GM12801 (cell line): ENCODE measurements around the gene MEIS3.

Experiments used
- TF ChIP-seq, protein P1 (sequence below): IDR thresholded peaks from one replicate; pipeline ENCODE4 v1.5.1; 2011; ENCODE audit warnings: control low read depth; ENCODE audit not compliant: insufficient read length; ENCODE audit errors: extremely low read depth

MEIS3 gene

DNA sequence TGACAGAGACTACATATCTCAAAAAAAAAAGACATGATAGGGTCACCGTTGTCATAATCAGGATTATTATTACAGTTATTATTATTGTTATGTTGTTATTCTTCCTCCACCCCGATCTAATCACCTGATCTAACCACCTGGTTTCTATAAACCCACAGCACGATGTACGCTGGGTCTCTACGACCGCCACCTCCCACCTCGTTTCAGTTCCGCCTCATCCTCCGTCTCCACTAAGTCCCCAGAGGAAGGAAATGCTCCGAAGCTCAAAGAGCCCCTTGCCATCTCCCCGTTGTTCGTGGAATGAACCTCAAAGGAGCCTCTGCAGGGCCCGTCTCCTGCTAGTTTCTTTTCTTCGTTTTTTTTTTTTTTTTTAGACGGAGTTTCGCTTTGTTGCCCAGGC lies 15.9 kb upstream of the MEIS3 start:
- TF ChIP-seq, protein P1, sequence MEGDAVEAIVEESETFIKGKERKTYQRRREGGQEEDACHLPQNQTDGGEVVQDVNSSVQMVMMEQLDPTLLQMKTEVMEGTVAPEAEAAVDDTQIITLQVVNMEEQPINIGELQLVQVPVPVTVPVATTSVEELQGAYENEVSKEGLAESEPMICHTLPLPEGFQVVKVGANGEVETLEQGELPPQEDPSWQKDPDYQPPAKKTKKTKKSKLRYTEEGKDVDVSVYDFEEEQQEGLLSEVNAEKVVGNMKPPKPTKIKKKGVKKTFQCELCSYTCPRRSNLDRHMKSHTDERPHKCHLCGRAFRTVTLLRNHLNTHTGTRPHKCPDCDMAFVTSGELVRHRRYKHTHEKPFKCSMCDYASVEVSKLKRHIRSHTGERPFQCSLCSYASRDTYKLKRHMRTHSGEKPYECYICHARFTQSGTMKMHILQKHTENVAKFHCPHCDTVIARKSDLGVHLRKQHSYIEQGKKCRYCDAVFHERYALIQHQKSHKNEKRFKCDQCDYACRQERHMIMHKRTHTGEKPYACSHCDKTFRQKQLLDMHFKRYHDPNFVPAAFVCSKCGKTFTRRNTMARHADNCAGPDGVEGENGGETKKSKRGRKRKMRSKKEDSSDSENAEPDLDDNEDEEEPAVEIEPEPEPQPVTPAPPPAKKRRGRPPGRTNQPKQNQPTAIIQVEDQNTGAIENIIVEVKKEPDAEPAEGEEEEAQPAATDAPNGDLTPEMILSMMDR, result no peak

DNA sequence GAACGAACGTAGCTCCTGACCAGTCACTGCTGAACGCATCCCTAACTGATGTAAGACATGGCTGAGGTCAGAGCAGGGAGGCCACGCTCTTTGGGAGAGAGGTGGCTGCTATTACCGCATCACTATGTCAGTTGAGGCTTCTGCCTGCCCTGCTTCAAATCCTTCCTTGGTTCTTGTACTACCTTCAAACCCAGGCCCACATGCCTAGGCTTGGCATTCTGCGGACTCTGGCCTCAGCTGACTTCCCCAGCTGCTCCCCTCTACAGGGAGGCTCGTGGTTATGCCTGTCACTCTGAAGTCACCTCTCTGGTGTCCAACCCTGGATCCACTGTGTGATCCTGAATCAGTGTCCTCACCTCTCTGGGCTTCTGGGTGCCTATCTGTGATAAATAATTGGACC lies 14.8 kb upstream of the MEIS3 start:
- TF ChIP-seq, protein P1, result no peak

GRCh38 chr19:47433121-47433520 lies 13.8 kb upstream of the MEIS3 start:
- TF ChIP-seq, protein P1, result no peak

- TF ChIP-seq, protein P1, result no peak
These were observed 13.2 kb upstream of the MEIS3 start for GRCh38 chr19:47432499-47432898.

DNA sequence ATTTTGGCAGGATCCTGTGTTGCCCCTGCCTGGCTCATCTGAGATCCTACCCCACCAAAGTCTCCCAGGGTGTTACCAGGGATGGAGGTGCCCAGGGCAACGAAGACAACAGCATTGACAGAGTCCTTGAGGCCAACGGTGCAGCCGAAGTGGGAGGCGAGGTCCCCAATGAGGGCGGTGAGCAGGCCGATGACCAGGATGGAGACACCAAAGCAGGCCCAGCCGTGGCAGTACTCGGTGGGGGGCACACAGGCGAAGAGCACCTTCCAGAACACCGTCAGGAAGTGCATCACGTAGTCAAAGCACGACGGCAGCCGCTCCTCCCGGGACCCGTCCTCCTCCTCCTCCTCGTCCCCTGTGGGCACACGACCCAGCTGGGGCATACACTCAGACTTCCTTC lies 12.8 kb upstream of the MEIS3 start:
- TF ChIP-seq, protein P1, result no peak

DNA sequence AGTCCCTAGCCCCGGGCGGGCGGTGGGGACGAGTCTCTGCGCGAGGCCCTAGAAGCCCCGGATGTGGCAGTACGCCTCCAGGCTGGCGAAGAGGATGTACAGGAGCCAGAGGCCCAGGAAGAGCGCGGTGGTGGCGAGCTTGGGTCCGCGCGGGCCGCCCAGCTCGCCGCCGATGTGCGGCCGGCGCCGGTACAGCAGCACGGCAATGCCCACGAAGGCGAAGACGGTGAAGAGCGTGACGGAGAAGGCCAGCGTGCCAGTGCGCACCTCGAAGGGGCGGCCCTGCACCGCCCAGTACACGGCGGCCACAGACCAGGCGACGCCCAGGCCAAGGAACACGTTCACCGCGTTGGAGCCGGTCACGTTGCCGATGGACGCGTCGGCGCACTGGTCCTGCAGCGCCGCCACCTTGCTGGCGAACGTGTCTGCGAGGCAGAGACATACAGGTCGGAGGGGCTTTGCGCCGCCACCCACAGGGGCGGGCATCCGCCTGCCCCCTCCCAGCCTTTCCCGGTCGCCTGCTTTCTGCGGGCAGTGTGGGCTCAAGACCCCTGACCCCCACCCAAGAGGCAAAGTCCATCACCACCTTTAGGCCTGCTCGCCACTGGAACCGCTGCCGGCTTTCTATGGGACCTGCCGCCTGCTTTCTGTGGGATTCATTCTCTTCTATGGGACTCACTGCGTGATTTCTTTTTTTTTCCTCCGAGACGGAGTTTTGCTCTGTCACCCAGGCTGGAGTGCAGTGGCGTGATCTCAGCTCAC lies 10.9 kb upstream of the MEIS3 start:
- TF ChIP-seq, protein P1, result no peak

DNA sequence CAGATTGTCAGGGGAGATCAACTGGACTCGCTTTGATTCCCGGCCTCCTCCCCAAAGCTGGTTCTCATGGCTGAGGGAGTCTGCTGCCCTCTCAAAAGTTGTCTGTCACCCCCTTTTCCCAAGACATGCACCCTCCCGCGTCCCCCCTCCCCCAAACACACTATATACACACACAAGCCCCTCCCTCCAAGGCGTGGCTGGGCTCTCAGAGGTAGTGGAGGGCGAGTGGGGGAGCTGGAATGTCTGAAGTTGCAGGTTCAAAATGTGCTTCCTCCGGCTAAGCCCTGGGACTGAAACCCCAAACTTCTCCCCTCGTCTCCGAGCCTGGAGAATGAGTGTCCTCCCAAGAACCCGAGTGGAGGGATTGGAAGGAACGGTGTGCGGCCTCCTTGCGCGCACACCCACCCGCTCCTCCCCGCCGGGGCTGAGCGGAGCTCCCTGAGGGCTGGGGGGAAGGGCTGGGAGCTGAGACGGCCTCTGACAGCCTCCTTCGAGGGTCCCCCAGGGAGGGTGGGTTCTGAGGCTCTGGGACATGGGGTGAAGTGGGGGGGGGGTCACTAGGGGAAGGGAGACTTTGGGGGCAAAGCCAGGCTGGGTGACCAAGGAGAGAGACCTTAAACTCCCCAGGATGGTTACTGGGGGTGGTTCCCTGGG lies 9.9 kb upstream of the MEIS3 start:
- TF ChIP-seq, protein P1, result no peak
